GM12878 (cell line): ENCODE measurements around the gene NOL4L. TPM values are rescaled to one million over a fixed set of nuclear protein-coding genes. Genes with fewer than 3 reads are reported as not detected.

ENCODE experiments used
- ATAC-seq: fragments of 200-7000 bp; cut with Tn5 transposase; 3 replicates; pipeline ENCODE4 v1.9.1; 2020; ENCODE audit warnings: mild to moderate bottlenecking, moderate library complexity
- BruUV-seq: library from RNA; stranded (reverse); fragments of 400-500 nt; replicated peaks from 2 replicates; lab custom pipeline; 2021; lab: Mats Ljungman, UMichigan
- CTCF ChIA-PET: fragments of 300-600 bp; sonication (Branson Sonifier 250); formaldehyde crosslinking; extraction: SDS; loops from one replicate; lab custom pipeline; 2021; ENCODE audit warnings: inconsistent platforms; lab: Yijun Ruan, JAX
- POLR2A ChIA-PET: fragments of 350-600 bp; formaldehyde crosslinking; extraction: SDS; loops from one replicate; lab custom pipeline; 2021; ENCODE audit warnings: inconsistent platforms; lab: Charles Lee
- RAD21 ChIA-PET: fragments of 300-600 bp; sonication (Branson Sonifier 250); formaldehyde crosslinking; loops from one replicate; lab custom pipeline; 2023; ENCODE audit warnings: antibody characterized with exemption; ENCODE audit not compliant: unreplicated experiment; lab: Charles Lee
- SMC1A ChIA-PET: fragments of 300-600 bp; sonication (Branson Sonifier 250); formaldehyde crosslinking; loops from one replicate; lab custom pipeline; 2023; ENCODE audit not compliant: unreplicated experiment, uncharacterized antibody; lab: Charles Lee
- DNase-seq: peaks from one replicate; pipeline ENCODE4 v3.0.0-alpha.2; 2011; ENCODE audit warnings: low read depth, low spot score
- FAIRE-seq: peaks from 3 replicates; lab custom pipeline; 2011; peaks lifted over from hg19 to GRCh38; lab: Jason Lieb, UNC
- H2AFZ ChIP-seq: 2 replicates; pipeline ENCODE4 v1.6.0; 2011; ENCODE audit warnings: low read depth, low read length, control low read depth; ENCODE audit not compliant: control insufficient read depth
- H3K27ac ChIP-seq: 2 replicates; pipeline ENCODE4 v1.5.1; 2011; ENCODE audit warnings: control low read depth; ENCODE audit not compliant: control insufficient read depth, insufficient read depth
- H3K27me3 ChIP-seq, 2 experiments: replicated peaks in 1 of 2; 2 replicates each; pipeline versions ENCODE4 v1.6.0 to v1.6.1; 2011; ENCODE audit warnings: low read length in 1 of 2; ENCODE audit not compliant: control insufficient read depth in 2 of 2, insufficient read depth in 2 of 2
- H3K36me3 ChIP-seq, 2 experiments: 2 replicates each; pipeline ENCODE4 v1.5.1; 2011; ENCODE audit warnings: low read length in 1 of 2; ENCODE audit not compliant: control insufficient read depth in 2 of 2, insufficient read depth in 2 of 2
- H3K4me1 ChIP-seq: 2 replicates; pipeline ENCODE4 v1.6.1; 2011; ENCODE audit warnings: mild to moderate bottlenecking, low read length, moderate library complexity, mixed read lengths; ENCODE audit not compliant: control insufficient read depth, insufficient read depth
- H3K4me2 ChIP-seq: 2 replicates; pipeline ENCODE4 v1.6.0; 2011; ENCODE audit warnings: control low read depth; ENCODE audit not compliant: control insufficient read depth, insufficient read depth
- H3K4me3 ChIP-seq: fragments of 200-600 bp; sonication (generic); 2 replicates; pipeline ENCODE4 v1.5.1; 2016
- H3K79me2 ChIP-seq: 2 replicates; pipeline ENCODE4 v1.6.0; 2011; ENCODE audit warnings: low read length; ENCODE audit not compliant: control insufficient read depth, insufficient read depth
- H3K9ac ChIP-seq: 2 replicates; pipeline ENCODE4 v1.8.0; 2011; ENCODE audit warnings: low read length, control low read depth, mixed read lengths; ENCODE audit not compliant: control insufficient read depth, insufficient read depth
- H3K9me3 ChIP-seq: replicated peaks from 3 replicates; pipeline ENCODE4 v1.5.1; 2011; ENCODE audit warnings: mild to moderate bottlenecking, low read length; ENCODE audit not compliant: control insufficient read depth, insufficient read depth
- H4K20me1 ChIP-seq: 2 replicates; pipeline ENCODE4 v1.6.0; 2011; ENCODE audit not compliant: control insufficient read depth, insufficient read depth
- ASH2L ChIP-seq: fragments of 300-600, 200-600 bp; sonication (generic); IDR thresholded peaks from 2 replicates; pipeline ENCODE4 v1.6.1; 2017; ENCODE audit warnings: low read depth, mild to moderate bottlenecking, borderline replicate concordance
- CREB1 ChIP-seq: IDR thresholded peaks from 2 replicates; pipeline ENCODE4 v1.6.1; 2012; ENCODE audit warnings: low read depth, mild to moderate bottlenecking, inconsistent platforms
- EZH2 ChIP-seq: IDR thresholded peaks from 2 replicates; pipeline ENCODE4 v1.6.1; 2012; ENCODE audit warnings: low read depth, mild to moderate bottlenecking, control low read depth, inconsistent platforms, low read length, borderline replicate concordance; ENCODE audit not compliant: control insufficient read depth
- GATAD2B ChIP-seq: fragments of 450-650 bp; conservative IDR thresholded peaks from 2 replicates; pipeline ENCODE4 v1.6.1; 2017; ENCODE audit warnings: low read depth, mild to moderate bottlenecking, moderate library complexity
- NFXL1 ChIP-seq: fragments of 450-650 bp; IDR thresholded peaks from 2 replicates; pipeline ENCODE4 v1.6.1; 2017; ENCODE audit warnings: antibody characterized with exemption, mild to moderate bottlenecking, borderline replicate concordance
- SMARCA5 ChIP-seq: fragments of 450-650 bp; IDR thresholded peaks from 2 replicates; pipeline ENCODE4 v1.6.1; 2017; ENCODE audit warnings: mild to moderate bottlenecking
- SMC3 ChIP-seq: IDR thresholded peaks from 2 replicates; pipeline ENCODE4 v1.6.1; 2011; ENCODE audit warnings: low read length, improper control_type of control experiment, borderline replicate concordance
- SUZ12 ChIP-seq: fragments of 200-600 bp; sonication (generic); IDR thresholded peaks from one replicate; pipeline ENCODE4 v1.6.1; 2018; ENCODE audit warnings: antibody characterized with exemption, mild to moderate bottlenecking; ENCODE audit not compliant: unreplicated experiment
- TAF1 ChIP-seq: IDR thresholded peaks from 2 replicates; pipeline ENCODE4 v1.6.1; 2011; ENCODE audit warnings: mild to moderate bottlenecking, low read depth, low read length, borderline replicate concordance
- ZZZ3 ChIP-seq: IDR thresholded peaks from 2 replicates; pipeline ENCODE4 v1.6.1; 2011; ENCODE audit warnings: low read depth; ENCODE audit not compliant: control insufficient read depth, insufficient read length
- WGBS: methylation state at CpG from one replicate; pipeline ENCODE4 v1.1.6; 2016; ENCODE audit warnings: low lambda C conversion rate; ENCODE audit not compliant: insufficient replicate concordance, insufficient coverage; ENCODE audit errors: missing lambda C conversion rate; 5-methylcytosine and 5-hydroxymethylcytosine counted together
- in situ Hi-C: fragments of 300-500 bp; cut with MboI; formaldehyde crosslinking; loops from 9 replicates; pipeline ENCODE4 v1.14.3; 2018; ENCODE audit warnings: mixed read lengths
- intact Hi-C: fragments of 100-400 bp; cut with micrococcal nuclease; formaldehyde crosslinking; loops from one replicate; pipeline ENCODE4 v1.14.2; 2022; ENCODE audit not compliant: unreplicated experiment
- polyA plus RNA-seq, 11 experiments: library from polyadenylated mRNA; depleted of rRNA in 4 of 11; unstranded in 6 of 11; stranded (reverse) in 5 of 11; fragments of >200 nt; fragmentation: Nextera tagmentation in 4 of 11; fragmentation: Illumina TruSeq in 1 of 11; extraction: Ambion mirVana in 4 of 11; extraction: Trizol in 1 of 11; gene quantifications; 1 replicate in 1 of 11; 2 replicates in 10 of 11; pipeline versions ENCODE4 v1.2.1 to v1.2.3, GENCODE V29; 2011 to 2016; ENCODE audit warnings: inconsistent platforms in 2 of 11, missing spikeins in 2 of 11, low read depth in 1 of 11
- total RNA-seq, 4 experiments: library from RNA; depleted of rRNA in 3 of 4; stranded (reverse); fragments of >200 nt in 3 of 4; fragmentation: Illumina TruSeq in 1 of 4; extraction: Trizol in 1 of 4; gene quantifications; 2 replicates each; pipeline versions ENCODE4 v1.2.1 to v1.2.3, GENCODE V29; 2013 to 2021
- TF ChIP-seq, protein P1 (sequence below): fragments of 450-650 bp; IDR thresholded peaks from 2 replicates; pipeline ENCODE4 v1.6.1; 2017; ENCODE audit warnings: antibody characterized with exemption, mild to moderate bottlenecking, moderate library complexity
- TF ChIP-seq, protein P2 (sequence below): fragments of 450-650 bp; IDR thresholded peaks from 2 replicates; pipeline ENCODE4 v1.6.1; 2016; ENCODE audit warnings: mild to moderate bottlenecking, moderate library complexity, borderline replicate concordance
- TF ChIP-seq, protein P3 (sequence below): fragments of 450-650 bp; conservative IDR thresholded peaks from 2 replicates; pipeline ENCODE4 v1.6.1; 2017; ENCODE audit warnings: mild to moderate bottlenecking, moderate library complexity

NOL4L gene
- total and polyA plus RNA-seq, 10 of the 15 experiments (the other 5 are each of a cell fraction or from before 2014, with no cell fraction given) = 2.3 to 24.0 (median 8.0) TPM

DNA sequence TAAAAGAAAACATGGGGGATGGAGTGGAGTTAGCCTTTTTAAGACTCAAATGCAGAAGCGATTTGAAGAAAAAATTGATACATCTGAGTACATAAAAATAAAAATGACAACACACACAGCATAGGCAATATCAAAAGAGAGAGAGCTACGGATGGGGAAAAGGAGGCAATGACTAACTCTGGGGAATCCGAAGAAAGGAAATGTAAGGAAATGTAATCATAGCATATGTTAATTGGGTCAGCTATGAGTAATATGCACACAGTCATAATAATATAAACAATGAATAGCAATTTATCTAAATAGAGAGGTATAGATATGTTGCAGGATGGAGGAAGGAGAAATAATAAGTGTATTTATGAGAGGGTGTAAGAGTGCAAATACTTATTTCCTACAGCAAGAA, 83.4 kb downstream of the NOL4L start:
- Histone ChIP-seq H3K4me1 (no peaks in the 10 kb centered on the region), H2AFZ (no peak overlapping the region), H3K27ac (no peak overlapping the region), H3K27me3 (no peaks in the 10 kb centered on the region), H3K9ac (no peak overlapping the region), H3K9me3 (no peaks in the 10 kb centered on the region), H3K4me2 (no peak overlapping the region), H3K79me2 (no peaks in the 10 kb centered on the region), H4K20me1 (no peaks in the 10 kb centered on the region), H3K4me3 (no peak overlapping the region), H3K36me3 (no peaks in the 10 kb centered on the region)
- no TSS peak for BruUV-seq
- FAIRE-seq (no peak), ATAC-seq (no peak), DNase-seq (no peak)
- ChIA-PET SMC1A (interaction anchor here (0.5 kb wide), 1 partner anchor 373 kb away, joined by 4 read pairs; no protein-coding TSS in a partner anchor), POLR2A (no interaction called here), CTCF (interaction anchor here (0.9 to 1.4 kb wide), 3 partner anchors 16 to 151 kb away, joined by 3 read pairs; no protein-coding TSS in a partner anchor), RAD21 (interaction anchor here (0.5 kb wide), 1 partner anchor 227 kb away, joined by 3 read pairs; no protein-coding TSS in a partner anchor)
- no peak for TF ChIP-seq TAF1
- no peak for TF ChIP-seq NFXL1
- no peak for TF ChIP-seq ASH2L
- no peak for TF ChIP-seq EZH2
- no peak for TF ChIP-seq SMC3
- TF ChIP-seq, protein P1, sequence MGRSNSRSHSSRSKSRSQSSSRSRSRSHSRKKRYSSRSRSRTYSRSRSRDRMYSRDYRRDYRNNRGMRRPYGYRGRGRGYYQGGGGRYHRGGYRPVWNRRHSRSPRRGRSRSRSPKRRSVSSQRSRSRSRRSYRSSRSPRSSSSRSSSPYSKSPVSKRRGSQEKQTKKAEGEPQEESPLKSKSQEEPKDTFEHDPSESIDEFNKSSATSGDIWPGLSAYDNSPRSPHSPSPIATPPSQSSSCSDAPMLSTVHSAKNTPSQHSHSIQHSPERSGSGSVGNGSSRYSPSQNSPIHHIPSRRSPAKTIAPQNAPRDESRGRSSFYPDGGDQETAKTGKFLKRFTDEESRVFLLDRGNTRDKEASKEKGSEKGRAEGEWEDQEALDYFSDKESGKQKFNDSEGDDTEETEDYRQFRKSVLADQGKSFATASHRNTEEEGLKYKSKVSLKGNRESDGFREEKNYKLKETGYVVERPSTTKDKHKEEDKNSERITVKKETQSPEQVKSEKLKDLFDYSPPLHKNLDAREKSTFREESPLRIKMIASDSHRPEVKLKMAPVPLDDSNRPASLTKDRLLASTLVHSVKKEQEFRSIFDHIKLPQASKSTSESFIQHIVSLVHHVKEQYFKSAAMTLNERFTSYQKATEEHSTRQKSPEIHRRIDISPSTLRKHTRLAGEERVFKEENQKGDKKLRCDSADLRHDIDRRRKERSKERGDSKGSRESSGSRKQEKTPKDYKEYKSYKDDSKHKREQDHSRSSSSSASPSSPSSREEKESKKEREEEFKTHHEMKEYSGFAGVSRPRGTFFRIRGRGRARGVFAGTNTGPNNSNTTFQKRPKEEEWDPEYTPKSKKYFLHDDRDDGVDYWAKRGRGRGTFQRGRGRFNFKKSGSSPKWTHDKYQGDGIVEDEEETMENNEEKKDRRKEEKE = no peak
- TF ChIP-seq, protein P2, sequence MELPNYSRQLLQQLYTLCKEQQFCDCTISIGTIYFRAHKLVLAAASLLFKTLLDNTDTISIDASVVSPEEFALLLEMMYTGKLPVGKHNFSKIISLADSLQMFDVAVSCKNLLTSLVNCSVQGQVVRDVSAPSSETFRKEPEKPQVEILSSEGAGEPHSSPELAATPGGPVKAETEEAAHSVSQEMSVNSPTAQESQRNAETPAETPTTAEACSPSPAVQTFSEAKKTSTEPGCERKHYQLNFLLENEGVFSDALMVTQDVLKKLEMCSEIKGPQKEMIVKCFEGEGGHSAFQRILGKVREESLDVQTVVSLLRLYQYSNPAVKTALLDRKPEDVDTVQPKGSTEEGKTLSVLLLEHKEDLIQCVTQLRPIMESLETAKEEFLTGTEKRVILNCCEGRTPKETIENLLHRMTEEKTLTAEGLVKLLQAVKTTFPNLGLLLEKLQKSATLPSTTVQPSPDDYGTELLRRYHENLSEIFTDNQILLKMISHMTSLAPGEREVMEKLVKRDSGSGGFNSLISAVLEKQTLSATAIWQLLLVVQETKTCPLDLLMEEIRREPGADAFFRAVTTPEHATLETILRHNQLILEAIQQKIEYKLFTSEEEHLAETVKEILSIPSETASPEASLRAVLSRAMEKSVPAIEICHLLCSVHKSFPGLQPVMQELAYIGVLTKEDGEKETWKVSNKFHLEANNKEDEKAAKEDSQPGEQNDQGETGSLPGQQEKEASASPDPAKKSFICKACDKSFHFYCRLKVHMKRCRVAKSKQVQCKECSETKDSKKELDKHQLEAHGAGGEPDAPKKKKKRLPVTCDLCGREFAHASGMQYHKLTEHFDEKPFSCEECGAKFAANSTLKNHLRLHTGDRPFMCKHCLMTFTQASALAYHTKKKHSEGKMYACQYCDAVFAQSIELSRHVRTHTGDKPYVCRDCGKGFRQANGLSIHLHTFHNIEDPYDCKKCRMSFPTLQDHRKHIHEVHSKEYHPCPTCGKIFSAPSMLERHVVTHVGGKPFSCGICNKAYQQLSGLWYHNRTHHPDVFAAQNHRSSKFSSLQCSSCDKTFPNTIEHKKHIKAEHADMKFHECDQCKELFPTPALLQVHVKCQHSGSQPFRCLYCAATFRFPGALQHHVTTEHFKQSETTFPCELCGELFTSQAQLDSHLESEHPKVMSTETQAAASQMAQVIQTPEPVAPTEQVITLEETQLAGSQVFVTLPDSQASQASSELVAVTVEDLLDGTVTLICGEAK = no peak
- TF ChIP-seq, protein P3, sequence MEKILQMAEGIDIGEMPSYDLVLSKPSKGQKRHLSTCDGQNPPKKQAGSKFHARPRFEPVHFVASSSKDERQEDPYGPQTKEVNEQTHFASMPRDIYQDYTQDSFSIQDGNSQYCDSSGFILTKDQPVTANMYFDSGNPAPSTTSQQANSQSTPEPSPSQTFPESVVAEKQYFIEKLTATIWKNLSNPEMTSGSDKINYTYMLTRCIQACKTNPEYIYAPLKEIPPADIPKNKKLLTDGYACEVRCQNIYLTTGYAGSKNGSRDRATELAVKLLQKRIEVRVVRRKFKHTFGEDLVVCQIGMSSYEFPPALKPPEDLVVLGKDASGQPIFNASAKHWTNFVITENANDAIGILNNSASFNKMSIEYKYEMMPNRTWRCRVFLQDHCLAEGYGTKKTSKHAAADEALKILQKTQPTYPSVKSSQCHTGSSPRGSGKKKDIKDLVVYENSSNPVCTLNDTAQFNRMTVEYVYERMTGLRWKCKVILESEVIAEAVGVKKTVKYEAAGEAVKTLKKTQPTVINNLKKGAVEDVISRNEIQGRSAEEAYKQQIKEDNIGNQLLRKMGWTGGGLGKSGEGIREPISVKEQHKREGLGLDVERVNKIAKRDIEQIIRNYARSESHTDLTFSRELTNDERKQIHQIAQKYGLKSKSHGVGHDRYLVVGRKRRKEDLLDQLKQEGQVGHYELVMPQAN = no peak
- no peak for TF ChIP-seq SMARCA5
- TF ChIP-seq GATAD2B = no peak
- no peak for TF ChIP-seq SUZ12
- no peak for TF ChIP-seq CREB1
- no peak for TF ChIP-seq ZZZ3
- WGBS = 36% methylated on average over 3 of the region's 3 CpGs
- intact Hi-C loops = no loop called here
- in situ Hi-C loops = no loop called here
